NCI-H1417 (cell line): ENCODE results near the gene UBR1.

Experiments used
- DNase-seq, 3 experiments: peaks; one replicate each; lab custom pipeline; 2025; lab: John Stamatoyannopoulos, UW

Gene UBR1

GRCh38 chr15:43107751-43108150 is 1.9 kb upstream of the UBR1 start:
- DNase-seq = no peak

DNA sequence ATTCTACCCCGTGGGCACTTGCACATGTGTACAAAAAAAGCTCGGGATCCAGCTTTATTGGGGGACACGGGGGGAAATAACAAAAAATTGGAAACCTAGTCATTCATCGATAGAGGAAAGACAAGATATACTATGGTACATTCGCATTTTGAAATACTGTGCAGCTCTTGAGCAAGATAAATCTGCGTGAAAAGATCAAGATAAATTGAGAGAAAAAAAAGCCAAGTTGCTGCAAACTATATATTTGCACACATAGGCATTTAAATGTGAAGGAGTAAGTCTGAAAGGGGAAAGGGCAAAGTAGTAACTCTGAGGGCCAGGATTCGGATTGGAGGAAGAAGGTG is 620 bp upstream of the UBR1 start:
- DNase-seq = no peak

- DNase-seq = peak in 2 of 3 experiments; percentile 21 to 54
These were observed 631 bp downstream of the UBR1 start for GRCh38 chr15:43105077-43105736.

DNA sequence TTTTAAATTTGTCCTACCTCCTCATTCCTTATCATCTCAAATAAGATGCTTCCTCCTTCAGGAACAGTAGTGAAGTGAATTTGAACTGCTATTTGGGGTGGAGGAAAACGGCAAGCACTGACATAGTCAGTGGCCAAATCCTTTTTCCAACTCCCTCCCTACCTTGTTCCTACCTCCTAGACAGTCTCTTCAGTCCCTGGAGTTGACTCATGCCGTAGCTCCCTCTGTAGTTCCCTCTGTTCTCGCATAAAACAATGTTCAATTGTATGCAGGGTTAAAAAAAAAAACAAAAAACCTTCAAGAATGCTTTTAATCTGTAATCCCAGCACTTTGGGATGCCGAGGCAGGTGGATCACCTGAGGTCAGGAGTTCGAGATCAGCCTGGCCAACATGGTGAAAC is 1.4 kb downstream of the UBR1 start:
- no peak for DNase-seq

DNA sequence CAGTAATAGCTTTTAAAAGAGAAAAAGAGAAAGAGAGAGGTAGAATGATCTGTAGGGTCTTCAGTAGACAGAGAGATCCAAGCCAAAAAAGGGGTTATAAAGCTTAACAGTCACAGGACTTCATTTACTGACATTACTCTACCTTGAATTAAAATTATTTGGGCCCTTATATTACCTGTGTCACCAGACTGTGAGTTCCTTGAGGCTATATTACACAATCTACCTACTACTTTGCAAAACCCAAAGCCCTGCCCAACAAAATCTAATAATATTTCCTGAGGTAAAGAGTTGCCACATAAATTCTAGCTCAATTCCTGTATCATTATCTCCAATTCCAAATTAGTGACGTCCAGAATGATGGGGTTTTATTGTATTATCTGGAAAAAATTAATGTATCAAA is 1.9 kb downstream of the UBR1 start:
- no peak for DNase-seq

DNA sequence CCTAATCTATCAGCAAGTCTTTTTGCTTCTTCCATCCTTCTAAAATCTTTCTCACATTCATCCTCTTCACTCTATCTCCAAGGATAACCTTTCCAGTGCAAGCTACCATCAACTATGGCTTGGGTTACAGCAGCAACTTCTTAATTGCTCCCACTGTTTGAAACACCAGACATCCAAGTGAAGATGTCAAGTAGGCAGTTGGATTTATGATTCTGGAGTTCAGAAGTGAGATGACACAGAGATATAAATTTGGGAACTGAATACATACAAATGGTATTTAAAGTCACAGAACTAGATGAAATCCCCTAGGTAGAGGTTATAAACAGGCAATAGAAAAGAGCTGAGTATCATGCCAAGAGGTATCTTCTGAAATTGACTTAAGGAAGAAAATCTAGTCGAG is 3.7 kb downstream of the UBR1 start:
- no peak for DNase-seq

DNA sequence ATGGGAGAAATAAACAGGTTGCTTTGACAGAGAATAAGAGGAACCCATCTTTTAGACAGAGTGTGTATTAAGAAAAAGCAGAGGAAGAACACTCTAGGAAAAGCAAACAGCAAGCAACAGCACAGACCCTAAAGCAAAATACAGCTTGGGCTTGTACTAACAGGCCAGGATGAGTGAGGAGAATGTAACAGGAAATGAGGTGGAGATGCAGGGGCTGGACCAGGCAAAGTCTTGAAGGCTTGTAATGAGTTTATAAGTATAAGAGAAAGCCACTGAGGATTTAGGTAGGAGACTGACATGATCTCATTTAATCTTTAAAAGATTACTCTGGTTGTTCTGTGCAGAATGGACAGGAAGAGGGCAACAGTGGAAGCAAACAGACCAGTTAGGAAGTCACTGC is 4.9 kb downstream of the UBR1 start:
- DNase-seq = no peak

- DNase-seq = no peak
These were observed 6.6 kb downstream of the UBR1 start for GRCh38 chr15:43099105-43099845.

DNA sequence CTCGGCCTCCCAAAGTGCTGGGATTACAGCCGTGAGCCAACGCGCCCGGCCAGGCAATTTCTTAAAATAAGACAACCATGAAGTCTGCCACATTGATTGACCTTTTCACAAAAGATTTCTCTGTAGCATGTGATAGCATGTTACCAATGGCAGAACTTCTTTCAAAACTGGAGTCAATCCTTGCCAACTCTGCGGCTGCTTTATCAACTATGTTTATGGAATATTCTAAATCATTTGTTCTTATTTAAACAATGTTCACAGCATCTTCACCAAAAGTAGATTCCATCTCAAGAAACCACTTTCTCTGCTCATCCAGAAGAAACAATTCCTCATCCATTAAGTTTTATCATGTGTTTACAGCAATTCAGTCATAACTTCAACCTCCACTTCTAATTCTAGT is 9.4 kb downstream of the UBR1 start:
- DNase-seq = no peak

DNA sequence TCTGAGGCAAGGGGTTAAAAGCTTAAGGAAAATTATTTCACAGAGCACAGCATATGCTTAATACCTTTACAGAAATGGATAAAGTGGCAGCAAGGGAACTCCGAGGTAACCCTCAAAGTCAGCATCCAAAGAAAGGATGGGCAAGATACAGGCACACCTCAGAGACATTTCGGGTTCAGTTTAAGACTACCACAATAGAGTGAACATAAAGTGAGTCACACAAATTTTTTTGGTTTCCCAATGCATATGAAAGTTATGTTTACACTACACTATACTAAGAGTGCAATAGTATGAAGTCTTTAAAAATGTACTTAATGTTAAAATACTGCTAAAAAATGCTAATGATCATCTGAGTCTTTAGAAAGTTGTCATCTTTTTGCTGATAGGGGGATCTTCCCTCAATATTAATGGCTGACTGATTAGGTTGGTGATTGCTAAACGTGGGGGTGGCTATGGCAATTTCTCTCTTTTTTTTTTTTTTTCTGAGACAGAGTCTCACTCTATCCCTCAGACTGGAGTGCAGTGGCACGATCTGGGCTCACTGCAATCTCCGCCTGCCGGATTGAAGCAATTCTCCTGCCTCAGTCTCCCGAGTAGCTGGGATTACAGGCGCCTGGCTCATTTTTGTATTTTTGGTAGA is 10.0 kb downstream of the UBR1 start:
- DNase-seq = no peak

- DNase-seq = no peak
These were observed 10.6 kb downstream of the UBR1 start for GRCh38 chr15:43095243-43095642.

DNA sequence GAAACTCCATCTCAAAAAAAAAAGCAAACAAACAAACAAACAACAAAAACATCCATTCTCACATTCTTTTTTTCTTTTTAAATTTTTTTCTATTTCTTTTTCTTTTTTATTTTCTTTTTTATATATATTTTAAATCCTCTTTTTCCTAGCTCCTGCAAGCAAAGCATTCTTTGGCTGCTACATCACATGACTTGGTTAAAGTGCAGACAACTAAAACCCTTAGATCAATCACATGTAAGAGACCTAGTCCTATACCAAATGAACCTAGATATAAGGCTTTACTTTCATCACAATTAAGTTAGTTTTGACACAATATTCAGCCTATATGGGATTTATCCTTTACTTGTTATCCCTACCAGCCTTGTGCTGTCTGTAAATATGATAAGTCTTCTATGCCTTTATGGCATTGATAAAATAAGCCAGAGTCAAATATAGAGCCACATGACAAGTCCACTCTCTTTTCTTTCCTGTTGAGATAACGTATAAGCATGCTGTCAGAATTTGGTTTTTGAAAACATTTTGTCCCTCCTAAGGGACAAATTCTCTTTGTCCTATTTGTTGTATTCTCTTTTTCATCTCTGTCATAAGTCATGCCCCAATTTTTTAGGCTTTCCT is 11.3 kb downstream of the UBR1 start:
- no peak for DNase-seq

GRCh38 chr15:43093026-43093425 is 12.8 kb downstream of the UBR1 start:
- DNase-seq = no peak

- no peak for DNase-seq
These were observed 14.0 kb downstream of the UBR1 start for GRCh38 chr15:43091859-43092258.

GRCh38 chr15:43086551-43086950 is 19.3 kb downstream of the UBR1 start:
- no peak for DNase-seq

DNA sequence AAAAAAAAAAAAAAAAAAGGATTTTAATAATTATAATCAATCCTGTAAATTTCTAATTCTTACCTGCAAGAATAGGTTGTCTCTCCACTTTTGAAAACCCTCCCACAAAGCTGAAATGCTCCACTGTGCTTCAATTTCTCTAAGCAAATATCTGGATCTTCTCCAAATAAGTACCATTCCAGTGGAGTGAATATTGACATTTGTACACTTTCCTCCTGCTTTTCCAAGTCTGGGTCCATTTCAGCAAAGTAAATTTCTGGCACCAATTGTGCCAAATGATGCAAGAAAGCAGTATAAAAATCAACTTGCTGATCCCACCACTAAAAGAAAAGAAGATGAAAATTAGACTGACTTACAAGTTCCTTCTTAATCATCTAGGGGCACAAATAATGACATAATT is 19.9 kb downstream of the UBR1 start:
- DNase-seq = no peak

- no peak for DNase-seq
These were observed 23.3 kb downstream of the UBR1 start for GRCh38 chr15:43082509-43082908.

DNA sequence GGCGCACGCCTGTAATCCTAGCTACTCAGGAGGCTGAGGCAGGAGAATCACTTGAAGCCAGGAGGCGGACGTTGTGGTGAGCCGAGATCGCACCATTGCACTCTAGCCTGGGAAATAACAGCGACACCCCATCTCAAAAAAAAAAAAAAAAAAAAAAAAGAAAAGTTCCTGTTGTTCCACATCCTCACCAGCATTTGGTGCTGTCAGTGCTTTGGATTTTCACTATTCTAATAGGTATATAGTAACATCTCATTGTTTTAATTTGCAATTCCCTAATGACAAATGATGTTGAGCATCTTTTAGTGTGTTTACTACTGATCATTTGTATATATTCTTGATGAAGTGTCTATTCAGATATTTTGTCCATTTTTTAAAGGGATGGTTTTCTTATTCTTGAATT is 24.6 kb downstream of the UBR1 start:
- no peak for DNase-seq

DNA sequence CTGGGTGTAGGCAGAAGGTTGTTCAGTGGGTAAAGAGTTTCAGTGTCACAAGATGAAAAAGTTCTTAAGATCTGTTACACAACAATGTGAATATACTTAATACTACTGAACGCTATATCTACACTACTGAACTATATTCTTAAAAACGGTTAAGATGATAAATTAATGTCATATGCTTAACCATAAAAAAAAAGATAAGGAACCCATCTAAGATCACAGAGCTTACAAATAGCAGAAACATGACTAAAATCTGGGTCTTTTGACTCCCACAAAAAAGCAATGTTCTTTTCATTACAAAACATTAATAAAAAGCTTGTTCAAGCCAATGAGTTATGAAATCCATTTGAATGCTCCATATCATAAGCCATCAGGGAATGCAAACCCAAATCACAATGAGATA is 34.4 kb downstream of the UBR1 start:
- DNase-seq = no peak

DNA sequence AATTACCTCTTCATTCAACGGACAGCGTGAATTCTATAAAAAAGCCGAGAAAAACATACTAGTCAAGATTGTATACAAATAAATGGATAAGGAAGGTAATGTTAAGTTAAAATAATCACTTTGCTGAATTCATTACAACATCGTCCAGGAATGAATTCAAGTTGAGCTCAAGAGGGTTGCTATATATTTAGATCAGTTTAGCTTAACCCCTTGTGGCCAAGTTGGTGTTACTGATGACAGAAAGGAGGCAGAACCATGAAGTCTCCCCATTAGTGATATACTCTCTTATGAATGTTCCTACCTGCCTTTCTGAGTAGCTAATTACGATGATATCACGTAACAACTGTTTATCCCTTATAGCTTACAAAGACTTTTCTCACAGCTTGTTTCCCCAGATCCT is 34.9 kb downstream of the UBR1 start:
- DNase-seq = no peak

DNA sequence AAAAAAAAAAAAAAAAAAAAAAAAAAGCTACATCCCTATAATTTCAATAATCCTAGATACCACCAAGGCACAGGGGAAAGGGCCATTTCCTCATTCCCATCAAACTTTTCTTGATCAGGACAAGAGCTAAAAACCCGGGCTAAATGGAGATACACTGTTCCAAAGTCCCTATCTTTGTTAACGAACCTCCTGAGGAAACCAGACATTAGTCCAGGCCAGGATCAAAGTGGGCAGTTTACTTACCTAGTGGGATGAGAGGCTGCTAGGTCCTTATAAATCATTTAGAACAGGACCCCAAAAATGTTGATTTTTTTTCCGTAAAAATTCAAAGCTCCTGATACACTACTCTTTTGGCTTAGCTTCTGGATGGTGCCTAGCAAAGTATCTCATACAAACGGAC is 35.6 kb downstream of the UBR1 start:
- DNase-seq = no peak

DNA sequence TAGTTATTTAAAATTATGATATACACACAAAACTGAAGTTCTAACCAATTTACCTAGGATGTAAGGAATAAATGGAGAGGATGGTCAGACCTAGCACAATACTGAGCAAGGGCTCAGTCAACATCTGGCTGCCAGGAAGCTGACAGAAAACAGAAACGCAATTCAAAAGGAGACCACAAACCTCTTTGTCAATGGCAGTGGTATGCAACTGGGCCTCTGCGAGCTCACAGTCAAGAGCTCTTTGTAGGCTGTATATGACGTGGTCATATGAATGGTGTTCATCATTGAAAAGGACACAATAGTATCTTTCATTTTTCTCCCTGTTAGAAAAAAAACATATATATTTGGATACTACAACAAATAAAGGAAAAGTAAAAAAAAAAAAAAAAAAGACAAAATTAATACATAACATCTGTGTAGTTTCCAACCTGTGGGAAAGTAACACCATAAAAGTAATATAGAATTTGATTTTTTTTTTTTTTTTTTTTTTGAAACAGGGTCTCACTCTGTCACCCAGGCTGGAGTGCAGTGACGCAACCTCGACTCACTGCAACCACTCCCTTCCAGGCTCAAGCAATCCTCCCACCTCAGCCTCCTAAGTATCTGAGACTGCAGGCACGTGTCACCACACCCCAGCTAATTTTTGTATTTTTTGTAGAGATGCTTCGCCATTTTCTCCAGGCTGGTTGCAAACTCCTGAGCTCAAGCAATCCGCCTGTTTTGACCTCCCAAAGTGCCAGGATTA is 37.9 kb downstream of the UBR1 start:
- DNase-seq = no peak
